Caki2 (cell line): ENCODE results near the gene LRRC46. TPM values are rescaled to one million over a fixed set of nuclear protein-coding genes. Genes with fewer than 3 reads are reported as not detected.

Experiments
- DNase-seq: peaks from one replicate; pipeline ENCODE4 v3.0.0-alpha.2; 2015; ENCODE audit warnings: low read depth
- in situ Hi-C: cut with HindIII; loops from 2 replicates; pipeline ENCODE4 v1.10.0; 2016; ENCODE audit warnings: low sequenced_read_pairs, low pct_unique_long_range_greater_than_20kb, mixed read lengths
- total RNA-seq: library from RNA; depleted of rRNA; stranded (reverse); fragments of >200 nt; shearing (Covaris generic); gene quantifications from 2 replicates; pipeline ENCODE4 v1.2.3, GENCODE V29; 2014; ENCODE audit warnings: low replicate concordance; rRNA removed

Gene LRRC46
- total RNA-seq, result not detected in 2 replicates

GRCh38 chr17:47831003-47831933 is at the start of gene LRRC46, which contains the start of gene MRPL10:
Gene LRRC46 (plus strand): TSS chr17:47831670. CDS start chr17:47831990, 320 bp downstream.
Gene MRPL10 (minus strand): TSS chr17:47831541. CDS start chr17:47831511, 30 bp downstream.
- in situ Hi-C loops, result no loop called here
- peak; percentile 88 for DNase-seq

- DNase-seq, result peak; percentile 31
- in situ Hi-C loops, result no loop called here
These were observed 45.8 kb upstream of the LRRC46 start for GRCh38 chr17:47785538-47786123.

- in situ Hi-C loops, result no loop called here
- no peak for DNase-seq
These were observed 41.6 kb upstream of the LRRC46 start for GRCh38 chr17:47789611-47790561.

- DNase-seq, result no peak
- in situ Hi-C loops, result no loop called here
These were observed 40.4 kb upstream of the LRRC46 start for GRCh38 chr17:47791025-47791424.

GRCh38 chr17:47792457-47792856 is 39.0 kb upstream of the LRRC46 start:
- no peak for DNase-seq
- in situ Hi-C loops, result no loop called here

GRCh38 chr17:47792979-47793378 is 38.5 kb upstream of the LRRC46 start:
- in situ Hi-C loops, result no loop called here
- DNase-seq, result no peak

- in situ Hi-C loops, result no loop called here
- no peak for DNase-seq
These were observed 33.7 kb upstream of the LRRC46 start for GRCh38 chr17:47797797-47798196.

- no peak for DNase-seq
- in situ Hi-C loops, result no loop called here
These were observed 30.8 kb upstream of the LRRC46 start for GRCh38 chr17:47800686-47801085.

- in situ Hi-C loops, result no loop called here
- no peak for DNase-seq
These were observed 30.2 kb upstream of the LRRC46 start for GRCh38 chr17:47801176-47801765.

GRCh38 chr17:47801906-47802305 is 29.6 kb upstream of the LRRC46 start:
- in situ Hi-C loops, result no loop called here

GRCh38 chr17:47802341-47803022 is 29.0 kb upstream of the LRRC46 start:
- in situ Hi-C loops, result no loop called here

More at GRCh38 chr17:47801906-47802305, 29.6 kb upstream of the LRRC46 start:
- no peak for DNase-seq

GRCh38 chr17:47803201-47803600 is 28.3 kb upstream of the LRRC46 start:
- in situ Hi-C loops, result no loop called here
- DNase-seq, result no peak

More at GRCh38 chr17:47802341-47803022, 29.0 kb upstream of the LRRC46 start:
- peak; percentile 49 for DNase-seq

- in situ Hi-C loops, result no loop called here
These were observed 27.7 kb upstream of the LRRC46 start for GRCh38 chr17:47803751-47804150.

GRCh38 chr17:47804461-47804860 is 27.0 kb upstream of the LRRC46 start:
- in situ Hi-C loops, result no loop called here
- no peak for DNase-seq

More at GRCh38 chr17:47803751-47804150, 27.7 kb upstream of the LRRC46 start:
- no peak for DNase-seq

- DNase-seq, result no peak
- in situ Hi-C loops, result no loop called here
These were observed 25.2 kb upstream of the LRRC46 start for GRCh38 chr17:47806026-47806912.

GRCh38 chr17:47806913-47807255 is 24.6 kb upstream of the LRRC46 start:
- in situ Hi-C loops, result no loop called here

More at GRCh38 chr17:47806913-47807255, 24.6 kb upstream of the LRRC46 start:
- DNase-seq, result no peak
